Measurements from ENCODE around the gene ADGRE2.

DNA sequence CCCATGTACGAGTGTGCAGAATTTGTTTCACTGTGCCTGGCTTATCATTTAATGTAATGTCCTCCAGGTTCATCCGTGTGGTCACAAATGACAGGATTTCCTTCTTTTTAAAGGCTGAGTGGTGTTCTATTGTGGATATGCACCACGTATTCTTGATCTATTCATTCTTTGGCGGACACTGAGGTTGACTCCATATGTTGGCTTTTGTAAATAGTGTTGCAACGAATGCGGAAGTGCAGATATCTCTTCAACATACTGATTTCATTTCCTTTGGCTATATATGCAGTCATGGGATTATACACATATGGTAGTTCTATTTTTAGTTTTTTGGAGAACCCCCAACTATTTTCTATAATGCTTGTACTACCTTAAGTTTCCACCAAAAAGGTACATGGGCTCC is 43.6 kb upstream of the ADGRE2 start:
- TF ChIP-seq, protein P1, sequence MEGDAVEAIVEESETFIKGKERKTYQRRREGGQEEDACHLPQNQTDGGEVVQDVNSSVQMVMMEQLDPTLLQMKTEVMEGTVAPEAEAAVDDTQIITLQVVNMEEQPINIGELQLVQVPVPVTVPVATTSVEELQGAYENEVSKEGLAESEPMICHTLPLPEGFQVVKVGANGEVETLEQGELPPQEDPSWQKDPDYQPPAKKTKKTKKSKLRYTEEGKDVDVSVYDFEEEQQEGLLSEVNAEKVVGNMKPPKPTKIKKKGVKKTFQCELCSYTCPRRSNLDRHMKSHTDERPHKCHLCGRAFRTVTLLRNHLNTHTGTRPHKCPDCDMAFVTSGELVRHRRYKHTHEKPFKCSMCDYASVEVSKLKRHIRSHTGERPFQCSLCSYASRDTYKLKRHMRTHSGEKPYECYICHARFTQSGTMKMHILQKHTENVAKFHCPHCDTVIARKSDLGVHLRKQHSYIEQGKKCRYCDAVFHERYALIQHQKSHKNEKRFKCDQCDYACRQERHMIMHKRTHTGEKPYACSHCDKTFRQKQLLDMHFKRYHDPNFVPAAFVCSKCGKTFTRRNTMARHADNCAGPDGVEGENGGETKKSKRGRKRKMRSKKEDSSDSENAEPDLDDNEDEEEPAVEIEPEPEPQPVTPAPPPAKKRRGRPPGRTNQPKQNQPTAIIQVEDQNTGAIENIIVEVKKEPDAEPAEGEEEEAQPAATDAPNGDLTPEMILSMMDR (IDR thresholded peaks at IDR 0.05): no peak
- TF ChIP-seq POLR2A (IDR thresholded peaks at IDR 0.05): no peak

Data from uterus (tissue), 2 donors.